Vagina (tissue), 2 donors: ENCODE measurements around the gene ARHGAP23. TPM values are rescaled to one million over a fixed set of nuclear protein-coding genes. Genes with fewer than 3 reads are reported as not detected.

Experiments
- DNase-seq, 2 donors: peaks; one replicate each; pipeline ENCODE4 v3.0.0-alpha.2; 2017; ENCODE audit errors: extremely low spot score in 2 of 2
- H3K27ac ChIP-seq: fragments of 200-600 bp; sonication (generic); one replicate; pipeline ENCODE4 v1.5.1; 2019
- H3K27me3 ChIP-seq: fragments of 200-600 bp; sonication (generic); one replicate; pipeline ENCODE4 v1.5.1; 2019
- H3K36me3 ChIP-seq, 2 donors: fragments of 200-600 bp; sonication (generic); one replicate each; pipeline ENCODE4 v1.5.1; 2017 to 2019
- H3K4me1 ChIP-seq: fragments of 200-600 bp; sonication (generic); one replicate; pipeline ENCODE4 v1.5.1; 2019
- H3K4me3 ChIP-seq, 2 donors: fragments of 200-600 bp; sonication (generic); 1 replicate in 1 of 2; 2 replicates in 1 of 2; pipeline ENCODE4 v1.5.1; 2016 to 2019
- H3K9me3 ChIP-seq: fragments of 200-600 bp; sonication (generic); one replicate; pipeline ENCODE4 v1.5.1; 2019
- CTCF ChIP-seq, 3 experiments: fragments of 450-650 bp in 2 of 3; fragments of 200-600 bp in 1 of 3; sonication (generic) in 1 of 3; IDR thresholded peaks; one replicate each; pipeline ENCODE4 v1.5.1; 2017 to 2019; ENCODE audit warnings: antibody characterized with exemption in 3 of 3, mild to moderate bottlenecking in 2 of 3, moderate library complexity in 2 of 3
- POLR2A ChIP-seq, 2 donors: fragments of 450-650 bp; IDR thresholded peaks; one replicate each; pipeline ENCODE4 v1.6.1; 2017; ENCODE audit warnings: antibody characterized with exemption in 2 of 2, mild to moderate bottlenecking in 2 of 2, moderate library complexity in 2 of 2
- POLR2AphosphoS5 ChIP-seq, 2 donors: sonication (generic); formaldehyde crosslinking; IDR thresholded peaks; one replicate each; pipeline ENCODE4 v1.9.0; 2017; ENCODE audit warnings: antibody characterized with exemption in 2 of 2, mild to moderate bottlenecking in 2 of 2, low read depth in 1 of 2; ENCODE audit not compliant: insufficient read depth in 1 of 2
- intact Hi-C: fragments of 100-400 bp; cut with DNase I; formaldehyde crosslinking; loops from one replicate; pipeline ENCODE4 v1.15.1; 2023
- total RNA-seq: library from RNA; depleted of rRNA; stranded (reverse); fragments of >200 nt; gene quantifications from one replicate; pipeline ENCODE4 v1.2.3, GENCODE V29; 2016

The ARHGAP23 gene
- total RNA-seq, 1 donor from 2014 or later = 70.2 TPM

DNA sequence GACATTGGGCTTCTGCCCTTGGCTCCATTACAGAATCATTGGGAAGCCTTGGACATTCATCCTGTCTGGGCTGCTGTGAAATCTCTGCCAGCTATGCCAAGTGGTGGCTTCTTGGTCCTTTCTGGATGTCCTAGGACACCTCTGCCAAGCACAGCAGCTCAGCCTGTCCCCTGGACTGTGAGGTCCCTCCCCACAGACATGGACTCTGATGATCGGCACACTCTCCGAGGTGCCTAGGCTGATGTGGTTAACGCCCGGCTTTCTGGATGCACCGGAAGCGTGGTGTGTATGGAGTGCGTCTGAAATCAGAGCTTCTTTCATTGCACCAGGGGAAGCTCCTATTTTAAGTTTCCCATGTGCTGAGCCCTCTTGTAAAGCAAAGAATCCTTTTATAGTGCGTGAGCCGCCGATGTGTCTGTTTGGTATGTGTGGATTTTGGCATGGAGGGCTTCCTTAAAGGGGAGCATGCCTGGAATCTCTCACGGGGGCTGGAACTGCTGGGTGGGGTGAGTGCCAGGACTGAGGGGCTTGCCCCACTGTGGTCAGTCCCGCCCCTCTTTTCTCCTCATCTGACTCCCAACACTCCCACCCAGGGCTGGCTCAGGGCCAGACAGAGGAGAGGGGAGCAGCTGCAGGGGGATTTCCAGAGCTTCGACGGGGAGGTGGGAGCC, 7.0 kb upstream of the ARHGAP23 start:
- no peak for TF ChIP-seq POLR2AphosphoS5 (IDR thresholded peaks at IDR 0.05; ENCODE audit: insufficient read depth in 1 of 2, low read depth in 1 of 2)
- TF ChIP-seq CTCF (IDR thresholded peaks at IDR 0.05) = no peak
- no peak for TF ChIP-seq POLR2A (IDR thresholded peaks at IDR 0.05)
- H3K27me3 ChIP-seq = peaks cover 4% of the 10 kb centered on the region
- peaks cover 49% of the 10 kb centered on the region for H3K4me1 ChIP-seq
- H3K9me3 ChIP-seq = no peaks in the 10 kb centered on the region
- peak overlapping the region; percentile 58 for H3K27ac ChIP-seq
- no peaks in the 10 kb centered on the region for H3K36me3 ChIP-seq
- intact Hi-C loops = loop anchor here (10.0 kb wide), 1 partner anchor 63 kb away; no protein-coding TSS in a partner anchor
- peak overlapping the region in 1 of 2 donors; percentile 19 for H3K4me3 ChIP-seq
- DNase-seq = no peak

DNA sequence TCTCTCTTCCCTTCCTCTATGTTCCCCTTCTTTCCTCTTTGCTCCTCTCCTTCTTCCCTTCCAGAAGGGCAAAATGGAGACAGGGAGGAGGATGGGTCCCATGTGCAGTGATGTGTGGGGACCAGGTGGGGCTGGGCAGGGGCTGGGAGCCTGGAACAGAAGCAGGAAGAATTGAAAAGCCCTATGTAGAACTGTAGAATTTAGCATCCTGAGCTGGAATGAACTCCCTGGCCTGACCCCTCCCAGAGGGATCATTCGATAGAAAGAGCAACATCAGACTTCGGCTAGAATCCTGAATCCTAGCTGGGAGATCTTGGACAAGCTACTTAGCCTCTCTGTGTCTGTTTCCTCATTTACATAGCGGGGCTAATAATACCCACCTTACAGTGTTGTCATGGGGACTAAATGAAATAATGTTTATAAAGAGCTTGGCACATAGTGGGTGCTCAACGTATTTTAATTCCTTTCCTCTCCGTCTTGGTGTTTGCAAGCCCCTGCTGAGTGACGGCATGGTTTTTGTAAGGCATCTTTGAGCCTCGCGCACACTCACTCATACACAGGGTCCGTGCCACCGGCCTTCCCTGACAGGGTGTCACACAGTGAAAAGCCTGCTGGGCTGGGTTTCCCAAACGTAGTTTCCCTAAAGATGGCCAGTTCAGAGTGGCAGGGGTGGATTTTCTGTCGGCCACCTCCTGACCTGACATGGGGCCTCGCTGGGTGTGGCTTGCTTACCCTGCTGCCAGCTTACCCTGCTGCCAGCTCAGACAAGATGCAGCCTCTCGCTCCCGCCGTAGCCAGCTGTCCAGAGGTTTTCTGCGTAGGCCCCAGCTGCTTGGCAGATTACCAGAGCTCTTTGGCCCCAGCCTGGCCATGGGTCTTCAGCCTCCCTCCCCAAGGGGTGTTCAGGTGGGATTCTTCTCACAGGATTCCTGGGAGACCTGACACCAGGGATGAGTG, 6.1 kb upstream of the ARHGAP23 start:
- peaks cover 4% of the 10 kb centered on the region for H3K27me3 ChIP-seq
- intact Hi-C loops = loop anchor here (10.0 kb wide), 1 partner anchor 63 kb away; no protein-coding TSS in a partner anchor

GRCh38 chr17:38424297-38424972, 3.8 kb upstream of the ARHGAP23 start:
- Histone ChIP-seq H3K4me3 (no peak overlapping the region), H3K27me3 (no peaks in the 10 kb centered on the region), H3K36me3 (no peaks in the 10 kb centered on the region), H3K27ac (peak overlapping the region; percentile 92), H3K4me1 (peaks cover 63% of the 10 kb centered on the region), H3K9me3 (no peaks in the 10 kb centered on the region)
- intact Hi-C loops = loop anchor here (10.0 kb wide), 1 partner anchor 60 kb away; no protein-coding TSS in a partner anchor
- no peak for TF ChIP-seq POLR2AphosphoS5 (IDR thresholded peaks at IDR 0.05; ENCODE audit: insufficient read depth in 1 of 2, low read depth in 1 of 2)
- no peak for TF ChIP-seq CTCF (IDR thresholded peaks at IDR 0.05)
- TF ChIP-seq POLR2A (IDR thresholded peaks at IDR 0.05) = no peak
- no peak for DNase-seq

More for the DNA sequence above, 6.1 kb upstream of the ARHGAP23 start:
- no peak for DNase-seq
- Histone ChIP-seq H3K27ac (peak overlapping the region; percentile 58), H3K4me3 (no peak overlapping the region), H3K4me1 (peaks cover 58% of the 10 kb centered on the region), H3K36me3 (no peaks in the 10 kb centered on the region), H3K9me3 (no peaks in the 10 kb centered on the region)
- no peak for TF ChIP-seq POLR2A (IDR thresholded peaks at IDR 0.05)
- no peak for TF ChIP-seq CTCF (IDR thresholded peaks at IDR 0.05)
- TF ChIP-seq POLR2AphosphoS5 (IDR thresholded peaks at IDR 0.05; ENCODE audit: insufficient read depth in 1 of 2, low read depth in 1 of 2) = no peak

DNA sequence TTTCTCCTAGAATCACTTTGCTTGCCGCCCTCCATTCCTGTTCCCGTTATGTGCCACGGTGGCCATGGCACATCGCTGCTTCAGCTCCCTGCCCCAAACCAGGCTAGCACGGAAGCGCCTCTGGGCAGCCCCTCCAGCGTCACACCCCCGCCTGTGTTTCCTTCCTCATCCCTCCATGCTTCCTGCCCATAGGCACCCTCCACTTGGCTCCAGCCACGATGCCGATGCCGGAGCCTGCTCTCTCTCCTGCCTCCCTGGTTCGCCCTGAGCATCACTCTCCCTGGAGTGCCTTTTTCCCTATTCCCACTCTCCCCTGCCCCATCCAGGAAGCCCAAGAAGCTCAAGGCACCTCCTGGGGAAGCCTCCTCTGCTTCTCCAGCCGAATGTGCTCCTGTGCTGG, 3.2 kb upstream of the ARHGAP23 start:
- intact Hi-C loops = loop anchor here (10.0 kb wide), 1 partner anchor 60 kb away; no protein-coding TSS in a partner anchor
- Histone ChIP-seq H3K9me3 (no peaks in the 10 kb centered on the region), H3K36me3 (no peaks in the 10 kb centered on the region), H3K4me1 (peaks cover 66% of the 10 kb centered on the region), H3K27me3 (no peaks in the 10 kb centered on the region), H3K4me3 (no peak overlapping the region), H3K27ac (peak overlapping the region; percentile 92)
- TF ChIP-seq POLR2AphosphoS5 (IDR thresholded peaks at IDR 0.05; ENCODE audit: insufficient read depth in 1 of 2, low read depth in 1 of 2) (no peak), CTCF (IDR thresholded peaks at IDR 0.05) (no peak), POLR2A (IDR thresholded peaks at IDR 0.05) (no peak)
- no peak for DNase-seq
